ENCODE data around the gene SLAMF7.
"Not testable (repeated sequence)": the region's sequence is repeated elsewhere in the genome, so short reads cannot be mapped to it uniquely, and the experiment has no call there.

The SLAMF7 gene

GRCh38 chr1:160739098-160739511 lies at the start of gene SLAMF7:
TSS of gene SLAMF7 (plus strand) at chr1:160739247. CDS start at chr1:160739302, 55 bp downstream.
- no peak for DNase-seq (ENCODE audit: low spot score)
- no peak for FAIRE-seq

GRCh38 chr1:160692390-160692789 lies 46.7 kb upstream of the SLAMF7 start:
- not testable (repeated sequence) for DNase-seq (ENCODE audit: low spot score); FAIRE-seq

- FAIRE-seq (no peak), DNase-seq (ENCODE audit: low spot score) (no peak)
These were observed 36.9 kb upstream of the SLAMF7 start for GRCh38 chr1:160702100-160702499.

GRCh38 chr1:160704250-160704649 lies 34.8 kb upstream of the SLAMF7 start:
- DNase-seq (ENCODE audit: low spot score): no peak

DNA sequence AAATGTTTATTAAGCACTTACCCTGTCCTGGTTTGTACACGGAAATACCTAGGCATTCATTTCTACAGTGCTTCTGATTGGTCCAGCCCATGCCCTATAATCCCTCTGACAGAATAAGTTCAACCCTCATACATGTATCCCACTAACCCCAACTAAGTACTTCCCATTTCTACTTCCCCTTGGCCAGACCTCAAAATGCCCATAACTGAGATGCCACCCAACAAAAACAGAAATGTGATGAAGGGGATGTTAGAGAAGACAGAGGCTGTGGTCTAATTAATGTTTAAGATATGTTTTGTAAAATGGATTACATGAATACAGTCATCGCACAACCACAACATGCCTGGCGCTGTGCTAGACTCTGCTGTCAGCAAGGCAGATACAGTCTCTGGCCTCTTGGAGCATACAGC lies 33.8 kb upstream of the SLAMF7 start:
- FAIRE-seq; DNase-seq (ENCODE audit: low spot score): not testable (repeated sequence)

More at GRCh38 chr1:160704250-160704649, 34.8 kb upstream of the SLAMF7 start:
- no peak for FAIRE-seq

DNA sequence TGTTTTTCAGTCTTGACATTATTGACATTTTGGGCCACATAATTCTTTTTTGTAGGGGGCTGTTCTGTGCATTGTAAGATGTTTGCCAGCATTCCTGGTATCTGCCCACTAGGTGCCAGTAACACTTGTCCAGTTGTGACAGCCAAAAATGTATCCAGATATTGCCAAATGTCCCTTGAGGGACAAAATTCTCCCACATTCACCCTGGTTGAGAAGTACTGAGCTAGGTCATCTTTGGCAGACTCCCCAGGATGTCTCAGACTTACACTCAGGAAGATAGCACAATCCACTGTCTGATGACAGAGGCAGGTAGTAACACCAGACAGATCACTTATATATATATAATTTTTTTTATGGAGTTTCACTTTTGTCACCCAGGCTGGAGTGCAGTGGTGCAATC lies 33.3 kb upstream of the SLAMF7 start:
- no peak for FAIRE-seq

DNA sequence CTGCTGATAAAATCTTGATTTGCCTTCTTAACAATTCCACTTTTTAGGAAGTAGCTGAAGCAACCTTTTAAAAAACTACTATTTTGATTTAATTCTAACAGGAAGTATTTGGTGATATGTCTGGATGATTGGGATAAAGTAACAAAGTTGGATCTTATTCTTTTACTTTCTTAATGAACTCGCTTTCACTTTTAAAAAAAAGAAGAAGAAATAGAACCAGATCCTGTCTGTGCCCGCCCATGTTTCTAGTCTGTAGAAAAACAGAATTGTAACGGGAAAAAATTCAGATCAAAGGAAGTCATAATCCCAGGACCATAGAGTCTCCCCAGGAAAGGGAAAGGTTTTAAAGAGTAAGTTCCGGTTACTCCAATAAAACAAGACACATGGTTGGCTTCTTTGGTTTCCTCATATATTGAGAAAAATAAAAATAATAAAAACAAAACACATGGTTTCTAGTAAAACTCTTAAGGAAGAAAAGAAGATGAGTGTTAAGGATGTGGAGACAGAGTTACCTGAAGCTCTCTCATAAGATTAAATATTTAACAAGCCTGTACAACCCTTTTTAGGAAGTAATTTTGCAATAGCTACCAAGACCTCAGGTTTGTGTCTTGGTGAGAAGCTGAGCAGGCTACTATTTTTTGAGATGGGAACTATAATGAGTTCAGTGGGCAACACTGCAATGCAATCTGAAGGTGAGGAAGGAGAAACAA lies 32.4 kb upstream of the SLAMF7 start:
- DNase-seq (ENCODE audit: low spot score) (no peak), FAIRE-seq (no peak)

More for the DNA sequence above, 33.3 kb upstream of the SLAMF7 start:
- DNase-seq (ENCODE audit: low spot score): no peak

GRCh38 chr1:160707236-160708064 lies 31.6 kb upstream of the SLAMF7 start:
- DNase-seq (ENCODE audit: low spot score): no peak

DNA sequence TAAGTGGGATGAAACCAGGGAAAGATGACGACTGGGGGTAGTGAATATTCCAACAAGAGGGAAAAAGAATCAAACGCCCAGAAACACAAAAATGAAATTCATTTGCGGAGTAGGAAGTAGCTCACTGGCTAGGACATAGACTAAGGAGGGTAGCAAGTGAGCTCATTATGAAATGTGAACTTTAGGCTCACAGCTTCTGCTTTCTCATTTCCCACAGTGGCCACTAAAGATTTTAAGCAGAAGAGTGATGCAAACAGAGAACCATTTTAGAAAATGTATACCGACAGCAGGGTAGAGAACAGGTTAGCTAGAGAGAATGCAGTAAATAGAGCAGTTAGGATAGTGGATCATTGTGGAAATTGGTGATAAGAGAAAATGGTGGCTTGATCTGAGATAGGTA lies 30.9 kb upstream of the SLAMF7 start:
- no peak for FAIRE-seq
- no peak for DNase-seq (ENCODE audit: low spot score)

More at GRCh38 chr1:160707236-160708064, 31.6 kb upstream of the SLAMF7 start:
- FAIRE-seq: no peak

GRCh38 chr1:160708801-160709200 lies 30.2 kb upstream of the SLAMF7 start:
- FAIRE-seq (no peak), DNase-seq (ENCODE audit: low spot score) (no peak)

GRCh38 chr1:160709715-160710114 lies 29.3 kb upstream of the SLAMF7 start:
- no peak for FAIRE-seq
- DNase-seq (ENCODE audit: low spot score): no peak

DNA sequence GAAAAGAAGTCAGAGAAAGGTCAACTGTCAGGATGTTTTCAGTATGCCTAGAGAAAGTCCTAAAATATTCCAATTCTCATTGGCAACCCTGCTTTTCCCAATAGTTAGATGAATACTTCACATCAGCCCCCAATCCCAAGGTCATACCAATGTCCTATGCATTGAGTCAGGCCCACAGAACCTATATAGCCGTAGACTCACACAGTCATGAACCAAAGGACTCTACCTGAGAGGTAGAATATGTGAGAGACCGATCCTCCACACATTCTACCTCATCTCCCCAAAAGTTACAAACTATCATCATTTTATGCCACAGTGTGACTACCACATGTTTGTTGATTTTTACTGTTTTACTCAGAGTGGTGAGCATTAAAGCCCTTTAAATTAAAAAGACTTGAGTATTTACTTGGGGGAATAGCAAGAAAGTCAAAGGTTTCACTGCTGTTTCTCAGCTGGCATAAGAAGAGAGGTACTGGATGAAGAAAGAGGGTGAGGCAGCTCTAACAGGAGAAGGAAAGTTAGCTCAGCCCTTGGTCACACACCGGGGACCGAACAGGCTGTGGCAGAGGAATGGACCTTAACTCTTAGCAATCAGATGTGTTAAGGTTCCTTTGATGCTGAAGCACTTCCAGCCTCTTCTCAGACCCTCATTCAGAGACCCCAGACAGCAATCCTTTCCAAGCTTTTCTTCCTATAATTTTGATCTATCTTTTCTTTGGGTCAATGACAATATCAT lies 28.4 kb upstream of the SLAMF7 start:
- no peak for FAIRE-seq
- no peak for DNase-seq (ENCODE audit: low spot score)

DNA sequence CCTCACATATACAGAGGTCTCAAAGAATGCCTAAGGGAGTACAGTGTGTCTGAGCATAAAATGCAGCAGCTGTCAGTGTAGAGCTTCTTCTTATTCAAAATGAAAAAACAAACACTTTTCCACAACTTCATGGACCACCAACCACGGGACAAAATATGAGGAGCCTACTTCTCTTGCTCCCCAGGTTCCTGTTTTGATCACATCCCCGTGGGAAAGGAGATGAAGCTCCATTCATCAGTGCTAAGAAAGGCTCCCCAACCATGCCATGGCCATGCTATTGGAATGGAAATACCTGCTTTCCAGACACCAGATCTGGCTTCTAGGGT lies 27.8 kb upstream of the SLAMF7 start:
- FAIRE-seq (no peak), DNase-seq (ENCODE audit: low spot score) (no peak)

- DNase-seq (ENCODE audit: low spot score) (no peak), FAIRE-seq (no peak)
These were observed 27.3 kb upstream of the SLAMF7 start, which contains the start of gene CD48 for GRCh38 chr1:160711602-160712311. TSS of gene CD48 (minus strand) at chr1:160711822. CDS start at chr1:160711763, 59 bp downstream.

DNA sequence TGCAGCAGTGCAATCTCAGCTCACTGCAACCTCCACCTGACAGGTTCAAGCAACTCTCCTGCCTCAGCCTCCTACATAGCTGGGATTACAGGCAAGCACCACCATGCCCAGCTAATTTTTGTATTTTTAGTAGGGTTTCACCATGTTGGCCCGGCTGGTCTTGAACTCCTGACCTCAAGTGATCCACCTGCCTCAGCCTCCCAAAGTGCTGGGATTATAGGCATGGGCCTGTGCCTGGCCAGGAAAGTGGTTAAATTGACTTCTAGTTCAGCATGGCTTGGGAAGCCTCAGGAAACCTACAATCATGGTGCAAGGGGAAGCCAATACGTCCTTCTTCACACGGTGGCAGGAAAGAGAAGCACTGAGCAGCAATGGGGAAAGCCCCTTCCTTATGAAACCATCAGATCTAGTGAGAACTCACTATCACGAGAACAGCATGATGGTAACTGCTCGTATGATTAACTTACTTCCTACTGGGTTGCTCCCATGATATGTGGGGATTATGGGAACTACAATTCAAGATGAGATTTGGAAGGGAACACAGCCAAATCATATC lies 26.4 kb upstream of the SLAMF7 start:
- FAIRE-seq; DNase-seq (ENCODE audit: low spot score): not testable (repeated sequence)

- DNase-seq (ENCODE audit: low spot score) (no peak), FAIRE-seq (no peak)
These were observed 25.9 kb upstream of the SLAMF7 start for GRCh38 chr1:160713161-160713560.

- FAIRE-seq; DNase-seq (ENCODE audit: low spot score): not testable (repeated sequence)
These were observed 24.9 kb upstream of the SLAMF7 start for GRCh38 chr1:160714034-160714648.

DNA sequence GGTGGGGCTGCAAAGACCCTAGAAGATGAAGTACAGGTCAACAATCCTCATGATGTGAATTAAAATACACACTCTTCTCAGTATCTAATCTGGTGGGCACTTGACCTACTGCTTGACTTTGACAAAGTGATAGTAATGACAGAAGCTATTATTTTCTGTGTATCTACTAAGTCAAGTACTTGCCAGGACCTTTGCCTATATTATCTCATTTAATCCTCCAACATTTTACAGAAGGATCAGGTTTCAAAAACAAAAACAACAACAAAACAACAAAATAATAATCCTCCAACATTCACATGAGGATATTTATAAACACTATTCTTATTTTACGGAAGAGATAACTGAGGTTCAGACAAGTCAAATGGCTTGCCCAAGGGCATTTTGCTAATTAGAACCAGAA lies 23.0 kb upstream of the SLAMF7 start:
- FAIRE-seq: no peak

DNA sequence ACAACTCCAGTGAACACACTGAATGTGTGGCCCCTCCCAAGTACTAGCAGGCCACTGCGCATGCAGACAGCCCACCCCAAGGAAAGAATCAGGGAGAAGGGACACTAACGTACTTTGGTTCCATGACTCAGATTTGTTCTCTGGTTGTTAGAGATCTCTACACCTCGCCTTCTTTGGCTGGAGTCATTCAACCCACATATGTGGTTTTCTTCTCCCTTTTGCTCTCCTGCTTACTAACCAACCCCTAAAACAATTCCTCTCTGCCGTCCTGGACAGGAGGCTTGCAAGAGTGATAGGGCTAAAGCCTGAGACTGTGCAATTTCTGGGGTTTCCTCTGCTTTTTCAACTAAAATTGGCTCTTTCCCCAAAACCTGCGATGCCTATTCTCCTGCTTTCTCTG lies 21.7 kb upstream of the SLAMF7 start:
- DNase-seq (ENCODE audit: low spot score): no peak
- no peak for FAIRE-seq

More for the DNA sequence above, 23.0 kb upstream of the SLAMF7 start:
- no peak for DNase-seq (ENCODE audit: low spot score)

DNA sequence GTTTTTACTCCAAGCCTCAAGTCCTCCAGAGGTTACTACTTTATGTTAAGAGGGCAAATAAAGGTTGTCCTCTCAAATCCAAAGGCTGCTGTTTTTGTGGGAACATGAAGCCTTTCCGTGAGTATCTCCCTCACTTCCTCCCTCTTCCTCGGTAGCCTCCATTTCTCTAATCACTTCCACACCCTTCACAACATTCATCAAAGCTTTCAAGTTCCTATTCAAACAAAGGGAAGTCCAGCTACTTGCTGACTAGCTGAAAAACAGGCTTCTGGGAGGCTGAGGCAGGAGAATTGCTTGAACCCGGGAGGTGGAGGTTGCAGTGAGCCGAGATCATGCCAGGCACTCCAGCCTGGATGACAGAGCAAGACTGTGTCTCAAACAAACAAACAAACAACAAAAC lies 20.8 kb upstream of the SLAMF7 start:
- FAIRE-seq: no peak
- DNase-seq (ENCODE audit: low spot score): no peak
